Choroid plexus epithelial cell (primary cell): ENCODE measurements around the gene FMC1.
"Not testable (repeated sequence)": the region's sequence is repeated elsewhere in the genome, so short reads cannot be mapped to it uniquely, and the experiment has no call there.

Experiments
- DNase-seq: peaks from one replicate; pipeline ENCODE4 v3.0.0-alpha.2; 2010; ENCODE audit warnings: low read depth
- H3K4me3 ChIP-seq: 2 replicates; pipeline ENCODE4 v1.5.1; 2011; ENCODE audit warnings: low read depth, mild to moderate bottlenecking, control low read depth, low read length, moderate library complexity
- TF ChIP-seq, protein P1 (sequence below): conservative IDR thresholded peaks from 2 replicates; pipeline ENCODE4 v1.5.1; 2011; ENCODE audit warnings: low read depth, mild to moderate bottlenecking, control low read depth, inconsistent platforms, low read length, moderate library complexity

FMC1 gene

DNA sequence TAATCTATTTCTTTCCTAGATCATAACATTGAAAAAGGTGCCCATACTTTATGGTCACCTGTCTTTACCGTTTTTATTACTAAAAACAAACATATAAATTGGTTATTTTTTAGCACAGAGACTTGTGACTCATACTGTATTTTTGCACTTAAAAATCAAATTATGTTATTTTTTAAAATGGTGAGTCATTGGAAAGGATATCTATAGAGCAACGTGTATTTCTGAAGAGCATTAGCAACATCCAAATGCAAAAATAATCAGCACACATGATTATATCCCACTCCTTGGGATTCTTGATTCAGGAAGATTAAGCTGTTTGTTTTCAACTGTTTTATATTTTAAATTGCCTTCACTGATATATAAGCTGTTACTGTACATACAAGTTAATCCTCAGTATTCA, 40.7 kb upstream of the FMC1 start:
- TF ChIP-seq, protein P1, sequence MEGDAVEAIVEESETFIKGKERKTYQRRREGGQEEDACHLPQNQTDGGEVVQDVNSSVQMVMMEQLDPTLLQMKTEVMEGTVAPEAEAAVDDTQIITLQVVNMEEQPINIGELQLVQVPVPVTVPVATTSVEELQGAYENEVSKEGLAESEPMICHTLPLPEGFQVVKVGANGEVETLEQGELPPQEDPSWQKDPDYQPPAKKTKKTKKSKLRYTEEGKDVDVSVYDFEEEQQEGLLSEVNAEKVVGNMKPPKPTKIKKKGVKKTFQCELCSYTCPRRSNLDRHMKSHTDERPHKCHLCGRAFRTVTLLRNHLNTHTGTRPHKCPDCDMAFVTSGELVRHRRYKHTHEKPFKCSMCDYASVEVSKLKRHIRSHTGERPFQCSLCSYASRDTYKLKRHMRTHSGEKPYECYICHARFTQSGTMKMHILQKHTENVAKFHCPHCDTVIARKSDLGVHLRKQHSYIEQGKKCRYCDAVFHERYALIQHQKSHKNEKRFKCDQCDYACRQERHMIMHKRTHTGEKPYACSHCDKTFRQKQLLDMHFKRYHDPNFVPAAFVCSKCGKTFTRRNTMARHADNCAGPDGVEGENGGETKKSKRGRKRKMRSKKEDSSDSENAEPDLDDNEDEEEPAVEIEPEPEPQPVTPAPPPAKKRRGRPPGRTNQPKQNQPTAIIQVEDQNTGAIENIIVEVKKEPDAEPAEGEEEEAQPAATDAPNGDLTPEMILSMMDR, result no peak
- peak; percentile 16 for DNase-seq
- no peak overlapping the region for H3K4me3 ChIP-seq

- TF ChIP-seq, protein P1, result no peak
- H3K4me3 ChIP-seq, result no peak overlapping the region
- DNase-seq, result no peak
Measured at GRCh38 chr7:139304517-139304916, 36.6 kb upstream of the FMC1 start.

DNA sequence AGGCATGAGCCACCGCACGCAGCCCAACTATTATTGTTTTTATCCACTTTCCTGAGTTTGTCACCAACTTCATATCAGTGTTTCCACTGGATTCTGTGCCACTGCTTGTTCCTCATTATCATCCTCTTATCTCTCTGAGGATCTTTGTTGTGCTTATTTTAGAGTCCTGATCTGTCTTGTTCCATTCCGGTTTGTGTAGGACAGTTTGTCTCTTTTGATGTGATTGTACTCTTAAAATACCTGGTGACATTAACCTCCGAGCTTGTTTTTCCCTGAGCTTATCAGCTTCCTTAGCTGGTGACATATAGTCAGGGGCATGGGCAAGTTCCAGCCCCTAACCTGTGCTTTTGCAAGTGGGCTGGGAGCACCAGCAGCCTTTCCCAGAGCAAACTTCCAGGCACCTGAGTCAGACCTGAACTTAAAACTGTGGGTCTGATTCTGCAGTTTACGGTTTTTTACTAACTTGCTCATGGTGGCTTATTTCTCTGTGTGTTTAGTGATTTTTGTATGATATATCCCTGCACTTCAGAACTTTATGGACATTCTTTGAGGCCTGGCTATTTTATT, 23.1 kb upstream of the FMC1 start:
- TF ChIP-seq, protein P1, result no peak
- no peak for DNase-seq

GRCh38 chr7:139321071-139321745, 19.9 kb upstream of the FMC1 start:
- DNase-seq, result peak; percentile 64
- H3K4me3 ChIP-seq, result no peak overlapping the region
- TF ChIP-seq, protein P1, result peak; percentile 72

More for the DNA sequence above, 23.1 kb upstream of the FMC1 start:
- H3K4me3 ChIP-seq, result no peak overlapping the region

- not testable (repeated sequence) for H3K4me3 ChIP-seq
Measured at GRCh38 chr7:139324709-139325108, 16.4 kb upstream of the FMC1 start.

DNA sequence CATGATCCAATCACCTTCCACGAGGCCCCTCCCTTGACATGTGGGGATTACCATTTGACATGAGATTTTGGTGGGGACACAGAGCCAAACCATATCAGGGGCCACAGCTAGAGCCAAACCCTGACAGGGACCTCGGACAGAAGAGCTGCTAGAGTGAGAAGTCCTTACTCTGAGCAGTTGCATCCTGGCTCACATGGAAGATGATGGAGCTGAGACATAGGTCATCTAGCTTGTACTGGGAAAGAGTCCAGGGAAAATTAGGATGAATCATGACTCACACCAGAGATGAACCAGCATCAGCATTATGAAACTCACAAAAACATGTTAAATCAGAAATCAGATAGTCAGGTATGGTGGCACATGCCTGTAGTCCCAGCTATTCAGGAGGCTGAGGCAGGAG, 12.8 kb upstream of the FMC1 start:
- H3K4me3 ChIP-seq, result no peak overlapping the region
- peak; percentile 79 for DNase-seq
- TF ChIP-seq, protein P1, result no peak

More at GRCh38 chr7:139324709-139325108, 16.4 kb upstream of the FMC1 start:
- not testable (repeated sequence) for DNase-seq

DNA sequence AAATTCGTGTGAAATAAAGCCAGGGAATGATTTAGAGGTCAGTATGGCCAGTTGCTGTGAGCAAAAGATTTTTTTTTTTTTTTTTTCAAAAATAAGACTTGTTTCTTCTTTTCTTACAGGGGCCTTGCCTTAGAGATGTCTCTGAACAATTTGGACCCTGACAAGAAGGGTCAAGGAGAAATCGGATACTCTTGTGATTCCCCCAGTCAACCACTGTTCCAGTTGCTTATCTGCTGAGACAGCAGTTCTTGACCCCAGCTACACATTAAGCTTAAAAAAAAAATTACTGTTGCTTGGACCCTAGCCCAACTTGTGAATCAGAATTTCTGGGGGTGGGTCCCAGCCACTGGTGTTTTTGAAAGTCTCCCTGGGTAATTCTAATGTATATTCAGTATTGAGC, 12.0 kb upstream of the FMC1 start:
- TF ChIP-seq, protein P1, result no peak
- DNase-seq, result peak; percentile 8
- no peak overlapping the region for H3K4me3 ChIP-seq
